GM19099 (cell line): ENCODE data around the gene ZNF768.
A peak's percentile ranks its signal among the peaks of the same experiment; 100 is the strongest.

Experiments
- POLR2A ChIP-seq: IDR thresholded peaks from 3 replicates; pipeline ENCODE4 v1.6.1; 2011; ENCODE audit warnings: low read depth; ENCODE audit not compliant: insufficient read length; ENCODE audit errors: extremely low read depth

ZNF768 gene

GRCh38 chr16:30535777-30536190 is 9.4 kb upstream of the ZNF768 start:
- TF ChIP-seq POLR2A = peak; percentile 62

- TF ChIP-seq POLR2A = no peak
Measured at GRCh38 chr16:30535106-30535776, 8.9 kb upstream of the ZNF768 start.

GRCh38 chr16:30534368-30535105 is 8.2 kb upstream of the ZNF768 start, which contains the start of gene ZNF747:
ZNF747 (minus strand) TSS chr16:30534858; CDS start chr16:30534679, 179 bp downstream.
- TF ChIP-seq POLR2A = peak; percentile 74

DNA sequence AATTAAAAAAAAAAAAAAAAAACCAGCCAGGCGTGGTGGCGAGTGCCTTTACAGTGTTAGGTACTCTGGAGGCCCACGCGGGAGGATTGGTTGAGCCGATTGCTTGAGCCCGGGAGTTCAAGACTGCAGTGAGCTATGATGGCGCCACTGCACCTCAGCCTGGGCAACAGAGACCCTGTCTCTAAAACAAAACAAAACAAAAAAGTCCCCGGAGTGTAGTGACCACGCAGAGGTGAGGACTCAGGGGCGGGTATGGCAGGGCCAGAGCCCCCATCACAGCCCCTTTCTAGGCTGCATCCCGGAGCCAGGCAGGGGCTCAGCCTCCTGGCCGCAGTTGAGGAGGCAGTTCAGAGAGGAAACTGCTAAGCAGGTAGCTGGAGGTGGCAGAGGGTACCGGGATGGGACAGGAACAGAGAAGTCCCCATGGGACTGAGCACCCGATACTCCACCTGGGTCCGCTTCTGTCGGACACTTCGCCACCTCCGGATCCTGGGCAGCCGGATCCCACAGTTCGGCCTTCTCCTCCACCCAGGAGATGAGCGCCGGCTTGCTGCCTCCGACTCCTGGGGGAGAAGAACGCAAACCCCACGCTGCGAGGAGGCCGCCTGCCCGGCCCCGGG is 7.5 kb upstream of the ZNF768 start:
- TF ChIP-seq POLR2A = no peak

- TF ChIP-seq POLR2A = no peak
Measured at GRCh38 chr16:30533146-30533522, 6.8 kb upstream of the ZNF768 start.

GRCh38 chr16:30532285-30533145 is 6.1 kb upstream of the ZNF768 start:
- TF ChIP-seq POLR2A = no peak

- TF ChIP-seq POLR2A = no peak
Measured at GRCh38 chr16:30530163-30531037, 4.0 kb upstream of the ZNF768 start.

- TF ChIP-seq POLR2A = peak; percentile 30
Measured at GRCh38 chr16:30528799-30529457, 2.6 kb upstream of the ZNF768 start.

GRCh38 chr16:30527635-30528178 is 1.3 kb upstream of the ZNF768 start:
- no peak for TF ChIP-seq POLR2A

GRCh38 chr16:30526823-30527634 is 663 bp upstream of the ZNF768 start:
- TF ChIP-seq POLR2A = peak; percentile 64

DNA sequence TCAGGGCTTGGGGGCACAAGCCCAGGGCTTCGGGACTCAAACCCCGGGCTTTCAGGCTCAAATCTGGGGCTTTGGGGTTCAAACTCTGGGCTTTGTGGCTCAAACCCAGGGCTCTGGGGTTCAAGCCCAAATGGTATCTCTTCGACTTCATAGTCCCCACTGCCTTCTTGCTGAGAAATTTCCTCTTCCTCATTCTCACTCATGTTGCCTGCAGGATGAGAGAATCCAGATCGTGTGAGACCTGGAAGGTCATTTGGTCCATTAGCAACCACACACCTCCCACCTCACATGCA is 576 bp downstream of the ZNF768 start:
- no peak for TF ChIP-seq POLR2A
